Activated naive CD8-positive, alpha-beta T cell treated with anti-CD3 and anti-CD28 coated beads for 36 hours (primary cell): ENCODE data around the gene GRK1. TPM values are rescaled to one million over a fixed set of nuclear protein-coding genes. Genes with fewer than 3 reads are reported as not detected.

Source experiments
- DNase-seq: peaks from one replicate; pipeline ENCODE4 v3.0.0; 2021
- H3K27ac Mint-ChIP-seq: one replicate; pipeline ENCODE4 v1.8.0; 2022; ENCODE audit warnings: mild to moderate bottlenecking, moderate library complexity, mixed read lengths
- H3K27me3 Mint-ChIP-seq: one replicate; pipeline ENCODE4 v1.8.0; 2022; ENCODE audit warnings: mild to moderate bottlenecking, mixed read lengths
- H3K36me3 Mint-ChIP-seq: one replicate; pipeline ENCODE4 v1.8.0; 2021; ENCODE audit warnings: mild to moderate bottlenecking, mixed read lengths
- H3K4me1 Mint-ChIP-seq: one replicate; pipeline ENCODE4 v1.8.0; 2021; ENCODE audit warnings: mixed read lengths
- H3K4me3 Mint-ChIP-seq: one replicate; pipeline ENCODE4 v1.8.0; 2022; ENCODE audit warnings: mild to moderate bottlenecking, moderate library complexity, mixed read lengths
- H3K9me3 Mint-ChIP-seq: one replicate; pipeline ENCODE4 v1.8.0; 2022; ENCODE audit warnings: mixed read lengths
- total RNA-seq, 2 experiments: library from RNA; stranded (reverse); gene quantifications; one replicate each; pipeline ENCODE4 v1.2.3, GENCODE V29; 2021

GRK1 gene
- total RNA-seq, 2 experiments from 2014 or later, result not detected

- no peak for DNase-seq
- no peaks in the 10 kb centered on the region for H3K36me3 Mint-ChIP-seq
- H3K4me1 Mint-ChIP-seq, result peaks cover 4% of the 10 kb centered on the region
- H3K4me3 Mint-ChIP-seq, result no peak overlapping the region
- H3K9me3 Mint-ChIP-seq, result peaks cover 6% of the 10 kb centered on the region
- no peak overlapping the region for H3K27ac Mint-ChIP-seq
- H3K27me3 Mint-ChIP-seq, result peaks cover 5% of the 10 kb centered on the region
Observed at GRCh38 chr13:113768018-113768905, 101.2 kb downstream of the GRK1 start.

- peaks cover 6% of the 10 kb centered on the region for H3K9me3 Mint-ChIP-seq
- no peaks in the 10 kb centered on the region for H3K36me3 Mint-ChIP-seq
Observed at GRCh38 chr13:113769106-113769505, 102.1 kb downstream of the GRK1 start.

GRCh38 chr13:113769881-113770280 is 102.9 kb downstream of the GRK1 start:
- DNase-seq, result no peak
- Mint-ChIP-seq H3K9me3 (peaks cover 6% of the 10 kb centered on the region), H3K27ac (no peak overlapping the region), H3K36me3 (no peaks in the 10 kb centered on the region), H3K27me3 (peaks cover 5% of the 10 kb centered on the region), H3K4me3 (no peak overlapping the region), H3K4me1 (peaks cover 4% of the 10 kb centered on the region)

More at GRCh38 chr13:113769106-113769505, 102.1 kb downstream of the GRK1 start:
- no peak for DNase-seq
- H3K4me1 Mint-ChIP-seq, result peaks cover 4% of the 10 kb centered on the region
- H3K27me3 Mint-ChIP-seq, result peaks cover 5% of the 10 kb centered on the region
- no peak overlapping the region for H3K27ac Mint-ChIP-seq
- no peak overlapping the region for H3K4me3 Mint-ChIP-seq

- Mint-ChIP-seq H3K27me3 (peaks cover 5% of the 10 kb centered on the region), H3K4me1 (peaks cover 4% of the 10 kb centered on the region), H3K36me3 (no peaks in the 10 kb centered on the region), H3K9me3 (peaks cover 6% of the 10 kb centered on the region), H3K4me3 (no peak overlapping the region), H3K27ac (no peak overlapping the region)
- DNase-seq, result no peak
Observed at GRCh38 chr13:113770441-113770840, 103.4 kb downstream of the GRK1 start.

- H3K9me3 Mint-ChIP-seq, result peaks cover 6% of the 10 kb centered on the region
- H3K27ac Mint-ChIP-seq, result no peak overlapping the region
- no peak for DNase-seq
- no peaks in the 10 kb centered on the region for H3K36me3 Mint-ChIP-seq
- peaks cover 4% of the 10 kb centered on the region for H3K4me1 Mint-ChIP-seq
- H3K27me3 Mint-ChIP-seq, result no peaks in the 10 kb centered on the region
- H3K4me3 Mint-ChIP-seq, result no peak overlapping the region
Observed at GRCh38 chr13:113770937-113771336, 103.9 kb downstream of the GRK1 start.

- no peak overlapping the region for H3K4me3 Mint-ChIP-seq
- H3K27ac Mint-ChIP-seq, result no peak overlapping the region
- peaks cover 4% of the 10 kb centered on the region for H3K4me1 Mint-ChIP-seq
- H3K9me3 Mint-ChIP-seq, result peaks cover 6% of the 10 kb centered on the region
- H3K27me3 Mint-ChIP-seq, result peaks cover under 1% of the 10 kb centered on the region
- H3K36me3 Mint-ChIP-seq, result no peaks in the 10 kb centered on the region
- no peak for DNase-seq
Observed at GRCh38 chr13:113771709-113772331, 104.8 kb downstream of the GRK1 start.

- Mint-ChIP-seq H3K9me3 (peaks cover 6% of the 10 kb centered on the region), H3K4me1 (peaks cover 4% of the 10 kb centered on the region), H3K4me3 (no peak overlapping the region), H3K27ac (no peak overlapping the region), H3K36me3 (no peaks in the 10 kb centered on the region), H3K27me3 (peaks cover 15% of the 10 kb centered on the region)
- DNase-seq, result no peak
Observed at GRCh38 chr13:113774177-113775107, 107.4 kb downstream of the GRK1 start.

GRCh38 chr13:113775451-113776145 is 108.6 kb downstream of the GRK1 start:
- DNase-seq, result no peak
- no peak overlapping the region for H3K27ac Mint-ChIP-seq
- H3K4me3 Mint-ChIP-seq, result no peak overlapping the region
- peaks cover 4% of the 10 kb centered on the region for H3K4me1 Mint-ChIP-seq
- H3K36me3 Mint-ChIP-seq, result no peaks in the 10 kb centered on the region
- peaks cover 16% of the 10 kb centered on the region for H3K27me3 Mint-ChIP-seq
- H3K9me3 Mint-ChIP-seq, result peaks cover 6% of the 10 kb centered on the region

- peaks cover 6% of the 10 kb centered on the region for H3K9me3 Mint-ChIP-seq
Observed at GRCh38 chr13:113776231-113777125, 109.5 kb downstream of the GRK1 start.

GRCh38 chr13:113777311-113778260 is 110.6 kb downstream of the GRK1 start:
- Mint-ChIP-seq H3K36me3 (no peaks in the 10 kb centered on the region), H3K27ac (no peak overlapping the region), H3K9me3 (peaks cover 2% of the 10 kb centered on the region), H3K4me3 (no peak overlapping the region), H3K4me1 (no peaks in the 10 kb centered on the region), H3K27me3 (peaks cover 16% of the 10 kb centered on the region)
- DNase-seq, result no peak

More at GRCh38 chr13:113776231-113777125, 109.5 kb downstream of the GRK1 start:
- H3K27ac Mint-ChIP-seq, result no peak overlapping the region
- peaks cover 4% of the 10 kb centered on the region for H3K4me1 Mint-ChIP-seq
- no peak for DNase-seq
- H3K36me3 Mint-ChIP-seq, result no peaks in the 10 kb centered on the region
- H3K4me3 Mint-ChIP-seq, result no peak overlapping the region
- H3K27me3 Mint-ChIP-seq, result peaks cover 16% of the 10 kb centered on the region

- no peaks in the 10 kb centered on the region for H3K4me1 Mint-ChIP-seq
- no peak overlapping the region for H3K27ac Mint-ChIP-seq
- DNase-seq, result no peak
- no peaks in the 10 kb centered on the region for H3K36me3 Mint-ChIP-seq
- no peak overlapping the region for H3K4me3 Mint-ChIP-seq
- peaks cover 16% of the 10 kb centered on the region for H3K27me3 Mint-ChIP-seq
- H3K9me3 Mint-ChIP-seq, result no peaks in the 10 kb centered on the region
Observed at GRCh38 chr13:113781571-113781970, 114.6 kb downstream of the GRK1 start.

- H3K9me3 Mint-ChIP-seq, result no peaks in the 10 kb centered on the region
- no peaks in the 10 kb centered on the region for H3K4me1 Mint-ChIP-seq
- H3K4me3 Mint-ChIP-seq, result no peak overlapping the region
- H3K36me3 Mint-ChIP-seq, result no peaks in the 10 kb centered on the region
- no peak for DNase-seq
- H3K27me3 Mint-ChIP-seq, result peaks cover 10% of the 10 kb centered on the region
- H3K27ac Mint-ChIP-seq, result no peak overlapping the region
Observed at GRCh38 chr13:113782472-113782871, 115.5 kb downstream of the GRK1 start.
